Renal pelvis (tissue), 4 donors: ENCODE data around the gene RNF130. TPM values are rescaled to one million over a fixed set of nuclear protein-coding genes. Genes with fewer than 3 reads are reported as not detected.
A peak's percentile ranks its signal among the peaks of the same experiment; 100 is the strongest.

Source experiments
- DNase-seq: peaks from one replicate; pipeline ENCODE4 v3.0.0-alpha.2; 2013
- polyA plus RNA-seq, 3 donors: library from polyadenylated mRNA; unstranded; fragments of 120-200 nt; gene quantifications; one replicate each; pipeline ENCODE4 v1.2.1, GENCODE V29; 2013; ENCODE audit not compliant: insufficient read length in 3 of 3

The RNF130 gene
- polyA plus RNA-seq, 3 donors: 65.9 to 73.8 (median 70.9) TPM

DNA sequence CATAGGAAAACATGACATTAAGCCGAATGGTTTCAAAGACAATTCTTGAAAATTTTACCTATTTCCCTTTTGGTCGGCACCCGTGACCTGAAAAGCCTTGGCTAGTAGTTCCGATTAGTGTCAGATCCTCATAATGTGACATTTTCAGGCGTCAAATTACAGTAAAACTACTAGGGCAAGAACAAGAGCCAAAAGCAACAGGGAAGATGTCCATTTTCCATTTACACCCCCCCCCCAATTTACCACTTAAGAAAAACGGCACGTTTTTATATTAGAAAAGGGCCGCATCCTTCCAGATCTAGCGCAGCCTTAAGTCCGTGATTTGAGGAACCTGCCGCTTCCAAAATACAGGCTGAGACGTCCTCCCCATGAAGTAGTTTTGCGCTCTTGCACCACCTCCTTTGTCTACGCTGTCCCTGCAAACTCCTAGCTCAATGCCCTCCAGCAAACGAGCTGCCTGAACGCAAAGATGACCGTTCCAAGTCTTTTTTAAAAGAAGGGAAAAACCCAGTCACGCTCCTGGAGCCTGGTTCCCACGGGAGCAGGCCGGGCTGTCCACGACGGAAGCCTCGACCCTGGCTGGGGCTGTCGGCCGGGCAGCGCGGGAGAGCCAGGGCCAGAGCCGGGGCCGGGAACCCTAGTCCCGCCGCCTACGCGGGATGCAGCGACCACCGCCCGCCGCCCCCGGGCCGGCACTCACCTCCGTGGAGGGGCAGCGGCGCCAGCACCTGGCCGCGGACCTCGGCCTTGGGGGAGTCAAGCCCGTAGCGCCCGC, 616 bp downstream of the RNF130 start:
- DNase-seq: peak; percentile 48

DNA sequence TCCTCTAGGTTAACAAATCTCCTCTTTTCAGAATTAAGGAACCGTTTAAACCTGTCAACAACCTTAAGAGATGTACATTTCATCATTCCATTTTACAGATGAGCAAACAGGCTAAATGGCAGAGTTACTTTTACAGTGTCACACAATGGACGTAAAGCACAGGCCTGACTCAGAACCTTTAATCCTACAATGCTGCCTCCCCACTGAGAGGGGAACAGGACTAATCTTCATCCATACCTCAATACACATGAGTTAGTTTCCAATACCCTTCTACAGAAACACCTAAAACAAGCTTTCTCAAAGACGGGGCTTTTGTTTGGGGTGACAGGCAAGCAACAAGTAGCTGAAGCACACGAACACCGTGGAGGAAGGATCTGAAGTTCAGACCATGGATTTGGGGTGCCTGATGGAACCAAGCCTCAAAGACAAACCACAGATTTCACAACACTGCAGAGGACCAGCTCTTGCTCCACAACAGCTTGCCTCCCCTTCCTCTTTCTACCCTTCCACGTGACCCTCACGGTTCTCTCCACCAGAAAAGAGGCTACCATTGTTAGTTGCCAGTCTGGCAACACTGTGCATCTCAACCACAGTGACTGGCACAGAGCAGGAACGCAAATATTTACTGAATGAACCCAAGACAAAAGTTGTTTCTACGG, 1.8 kb downstream of the RNF130 start:
- DNase-seq: no peak

DNA sequence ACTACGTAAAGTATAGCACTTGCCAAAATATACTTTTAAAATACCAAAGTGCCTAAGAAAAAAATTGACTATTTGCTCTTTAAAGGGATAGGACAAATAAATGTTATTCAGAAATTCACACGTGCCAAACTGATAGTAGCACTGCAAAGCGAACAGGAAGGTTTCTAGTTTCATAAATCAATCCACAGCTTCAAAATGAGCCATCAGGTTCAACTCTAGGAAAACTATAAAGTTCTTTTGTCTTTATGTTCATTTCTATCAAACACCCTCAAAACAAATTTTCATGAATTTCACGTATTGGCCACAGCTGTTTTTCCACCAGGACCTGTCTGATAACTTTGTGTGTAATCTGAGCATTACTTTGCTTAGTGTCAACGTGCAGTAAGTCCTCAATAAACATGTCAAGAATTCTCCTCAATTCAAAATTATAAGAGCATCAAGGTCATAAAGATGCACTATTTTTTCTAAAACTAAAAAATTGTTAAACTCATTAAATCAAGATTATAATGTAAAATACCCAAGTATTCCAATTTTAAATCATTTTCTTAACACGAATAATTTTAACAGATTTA, 3.0 kb downstream of the RNF130 start:
- no peak for DNase-seq

DNA sequence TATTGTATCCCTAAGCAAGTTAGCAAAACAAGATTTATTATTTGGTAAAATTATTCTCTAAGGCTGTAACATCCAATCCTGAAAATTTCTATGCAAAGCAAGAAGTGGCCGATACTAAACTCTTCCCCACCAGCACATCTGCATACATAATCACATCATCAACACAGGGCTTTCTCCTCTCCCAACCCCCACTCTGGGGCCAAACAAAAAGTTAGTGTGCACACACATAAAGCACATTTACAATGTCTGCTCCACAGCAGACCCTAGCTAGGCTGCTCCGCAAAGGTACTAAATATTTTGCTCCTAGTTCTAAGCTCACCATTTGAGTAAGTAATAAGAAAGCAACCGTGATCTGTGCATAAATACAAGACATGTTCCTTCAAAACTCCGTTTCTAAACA, 3.6 kb downstream of the RNF130 start:
- no peak for DNase-seq

DNA sequence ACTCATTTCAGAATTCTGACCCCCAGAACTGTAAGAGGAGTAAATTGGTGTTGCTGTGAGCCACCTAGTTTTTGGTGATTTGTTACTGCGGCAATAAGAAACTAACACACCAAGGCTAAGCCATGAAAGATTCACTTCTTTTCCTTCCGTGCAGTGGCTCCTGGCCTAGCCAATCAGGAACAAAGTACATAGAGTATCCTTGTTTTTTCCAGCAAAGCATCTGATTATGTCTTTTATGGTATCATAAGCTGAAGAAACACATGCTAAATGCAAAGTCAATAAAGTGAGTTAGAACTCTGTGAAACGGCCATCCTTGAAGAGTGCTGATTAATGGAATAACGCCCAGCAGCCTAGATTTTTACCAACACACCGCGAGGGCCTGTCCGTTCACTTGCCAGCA, 11.4 kb downstream of the RNF130 start:
- DNase-seq: no peak

GRCh38 chr5:180059326-180059725, 12.2 kb downstream of the RNF130 start:
- no peak for DNase-seq

- no peak for DNase-seq
Measured at GRCh38 chr5:180056153-180056552, 15.4 kb downstream of the RNF130 start.

- DNase-seq: no peak
Measured at GRCh38 chr5:180054226-180054625, 17.3 kb downstream of the RNF130 start.

DNA sequence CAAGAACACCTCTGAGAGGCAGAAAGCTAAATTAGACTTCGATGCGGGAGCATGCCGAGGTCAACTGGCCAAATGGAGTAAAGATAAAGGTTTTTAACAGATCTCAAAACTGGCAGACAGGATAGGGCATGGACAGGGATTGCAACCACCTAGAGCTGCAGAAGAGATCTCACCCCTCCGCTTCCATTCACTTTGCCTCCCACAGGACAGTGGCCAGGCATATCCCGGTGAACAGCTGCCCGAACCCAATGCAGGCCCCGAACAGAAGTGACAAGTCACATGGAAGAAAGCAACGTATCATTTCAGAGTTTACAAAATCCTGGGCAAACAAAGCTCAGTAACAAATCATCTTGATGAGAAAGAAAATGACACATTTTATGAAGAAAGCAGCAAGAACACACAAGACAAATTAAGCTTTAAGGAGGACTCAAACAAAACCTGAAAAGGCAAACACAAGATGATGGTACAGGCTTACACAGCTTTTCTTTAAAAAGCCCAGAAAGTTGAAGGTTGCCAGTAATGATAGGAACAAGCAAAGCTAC, 18.4 kb downstream of the RNF130 start:
- no peak for DNase-seq

DNA sequence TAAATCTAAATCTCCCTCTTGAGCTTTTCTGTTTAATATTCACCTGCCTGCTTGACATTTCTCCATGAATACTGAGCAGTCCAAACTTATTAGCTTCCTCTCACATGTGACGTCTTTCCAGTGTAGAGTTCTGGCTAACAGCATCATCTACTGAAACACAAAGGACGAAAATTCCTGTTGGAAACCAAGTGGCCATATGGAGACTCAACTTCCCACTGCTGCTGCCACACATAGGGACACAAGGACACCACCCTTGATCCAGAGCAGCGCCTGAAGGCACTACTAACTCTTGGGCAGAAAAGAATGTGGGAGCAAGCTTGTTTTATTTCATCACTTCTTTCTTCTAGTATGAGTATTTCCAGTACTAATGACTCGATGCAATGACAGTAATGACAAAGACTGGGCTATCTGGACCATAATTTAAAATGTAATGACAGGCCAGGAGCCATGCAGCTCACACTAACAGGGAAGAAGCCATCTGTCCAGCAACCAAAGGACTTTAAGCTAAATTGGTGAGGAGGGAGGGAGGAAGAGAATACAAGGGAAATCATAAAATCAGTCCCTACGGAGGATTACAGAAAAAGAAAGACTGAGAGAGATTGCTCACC, 19.2 kb downstream of the RNF130 start:
- DNase-seq: no peak

DNA sequence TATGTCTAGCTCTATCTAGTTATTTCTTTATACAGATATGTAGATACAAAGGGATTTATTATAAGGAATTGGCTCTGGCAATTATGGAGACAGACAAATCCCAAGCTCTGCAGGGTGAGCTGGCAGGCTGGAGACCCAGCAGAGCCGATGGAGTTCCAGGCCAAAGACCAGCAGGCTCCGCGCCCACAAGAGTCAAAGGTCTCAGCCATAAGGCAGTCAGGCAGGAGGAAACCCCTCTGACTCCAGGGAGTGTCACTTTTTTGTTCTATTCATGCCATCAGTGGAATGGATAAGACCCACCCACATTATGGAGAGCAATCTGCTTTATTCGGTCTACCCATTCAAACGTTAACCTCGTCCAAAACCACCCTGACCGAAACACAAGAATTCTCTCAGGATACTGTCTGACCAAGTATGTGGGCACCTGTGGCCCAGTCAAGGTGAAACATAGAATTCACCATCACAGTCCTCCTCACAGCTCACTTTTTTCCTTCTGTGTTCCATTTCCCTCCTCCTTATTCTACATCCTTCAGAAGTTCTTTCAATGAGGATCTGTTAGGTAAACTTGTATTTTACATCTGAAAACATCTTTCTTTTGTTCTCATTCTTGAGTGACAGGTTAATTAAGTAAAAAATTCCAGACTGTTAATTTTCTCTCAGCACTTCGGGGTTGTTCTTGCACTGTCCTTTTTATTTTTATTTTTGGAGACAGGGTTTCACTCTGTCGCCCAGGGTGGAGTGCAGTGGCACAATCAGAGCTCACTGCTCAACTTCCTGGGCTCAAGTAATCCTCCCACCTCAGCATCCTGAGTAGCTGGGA, 21.2 kb downstream of the RNF130 start:
- no peak for DNase-seq

- DNase-seq: no peak
Measured at GRCh38 chr5:180049185-180049548, 22.4 kb downstream of the RNF130 start.

DNA sequence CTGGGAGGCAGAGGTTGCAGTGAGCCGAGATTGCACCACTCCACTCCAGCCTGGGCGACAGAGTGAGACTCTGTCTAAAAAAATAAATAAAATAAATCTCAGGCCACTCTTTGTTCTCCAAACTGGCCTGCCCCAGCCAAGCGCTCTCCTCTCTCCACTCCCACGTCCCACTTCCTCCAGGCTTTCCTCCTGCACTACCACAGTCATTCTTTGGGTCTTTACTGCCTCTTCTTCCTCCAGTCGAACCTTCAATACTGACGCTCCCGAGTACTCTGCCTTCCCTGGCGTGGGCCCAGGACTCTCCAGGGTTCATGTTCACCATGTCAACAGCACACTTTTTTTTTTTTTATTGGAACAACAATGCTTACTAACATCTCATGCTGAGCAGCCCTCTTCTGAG, 23.9 kb downstream of the RNF130 start:
- DNase-seq: no peak

DNA sequence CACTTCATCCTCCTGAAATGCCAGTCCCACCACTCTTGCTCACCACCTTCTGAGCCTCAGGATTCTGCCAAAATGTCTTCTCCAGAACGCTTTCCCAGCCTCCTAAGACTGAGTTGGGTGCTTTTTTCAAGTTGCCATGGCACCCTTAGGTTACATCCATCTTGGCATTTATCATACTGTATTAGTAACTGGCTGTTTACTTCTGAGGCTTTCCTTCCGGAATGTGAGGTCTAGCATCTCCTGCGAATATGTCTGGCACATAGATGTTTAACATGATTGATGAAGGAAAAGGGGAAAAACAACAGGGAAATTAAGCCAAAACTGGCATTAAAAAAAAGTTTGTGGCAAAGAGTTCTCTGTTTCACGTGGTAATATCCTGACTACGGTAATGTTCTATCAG, 24.9 kb downstream of the RNF130 start:
- no peak for DNase-seq

- DNase-seq: no peak
Measured at GRCh38 chr5:180045889-180046499, 25.6 kb downstream of the RNF130 start.

DNA sequence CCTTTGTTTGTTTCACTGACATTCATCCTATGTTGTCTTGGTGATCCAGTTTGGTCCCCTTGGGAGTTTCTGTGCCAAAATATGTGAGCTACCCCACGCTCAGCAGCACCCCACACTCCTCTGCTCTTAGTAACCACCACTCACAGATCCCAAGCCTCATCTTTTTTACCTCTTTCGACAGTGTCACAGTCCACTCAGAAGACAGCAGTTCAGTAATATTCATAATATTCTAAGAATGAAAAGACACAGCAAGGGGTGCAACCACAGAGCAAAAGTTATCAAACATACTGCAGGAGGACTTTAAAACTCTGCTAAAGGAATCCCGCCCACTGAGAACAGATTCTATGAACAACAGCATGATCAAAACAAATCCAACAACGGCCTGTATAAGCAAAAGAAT, 28.2 kb downstream of the RNF130 start:
- no peak for DNase-seq

DNA sequence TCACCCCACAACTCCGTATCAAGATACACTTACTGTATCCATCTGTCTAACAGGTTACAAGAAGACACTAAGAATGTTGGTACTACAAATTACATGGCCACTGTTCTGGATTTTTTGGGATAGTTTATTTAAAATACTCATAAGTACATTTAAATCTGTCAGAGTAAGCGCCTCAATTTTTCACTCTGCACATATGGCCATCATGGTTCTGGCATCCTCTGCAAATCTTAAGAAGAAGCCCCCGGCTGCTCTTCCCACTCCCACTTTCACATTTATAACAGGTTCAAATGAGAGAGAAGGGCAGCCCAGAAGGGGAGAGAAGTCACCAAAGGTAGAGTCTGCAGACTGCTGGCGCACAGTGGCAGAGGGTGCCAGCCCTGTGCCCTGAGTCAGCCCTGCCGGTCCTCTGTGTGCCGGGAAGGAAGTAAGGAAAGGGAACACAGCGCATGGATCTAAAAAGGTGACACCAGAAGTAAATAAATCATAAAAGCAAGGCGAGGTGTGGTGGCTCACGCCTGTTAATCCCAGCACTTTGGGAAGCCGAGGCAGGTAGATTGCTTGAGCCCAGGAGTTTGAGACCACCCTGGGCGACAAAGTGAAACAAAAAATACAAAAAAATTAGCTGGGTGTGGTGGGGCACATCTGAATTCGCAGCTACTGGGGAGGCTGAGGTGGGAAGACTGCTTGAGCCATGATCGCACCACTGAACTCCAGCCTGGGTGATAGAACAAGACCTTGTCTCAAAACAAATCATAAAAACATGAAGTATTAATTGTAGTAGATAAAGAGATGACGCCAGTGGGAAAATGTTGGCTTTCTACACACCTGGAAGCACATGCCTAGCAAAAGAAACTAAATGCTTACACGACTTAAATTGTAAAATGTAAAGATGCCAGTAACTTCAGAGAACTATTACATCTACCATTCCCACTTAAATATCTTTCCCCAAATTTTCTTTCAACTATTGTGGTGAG, 30.0 kb downstream of the RNF130 start:
- no peak for DNase-seq

DNA sequence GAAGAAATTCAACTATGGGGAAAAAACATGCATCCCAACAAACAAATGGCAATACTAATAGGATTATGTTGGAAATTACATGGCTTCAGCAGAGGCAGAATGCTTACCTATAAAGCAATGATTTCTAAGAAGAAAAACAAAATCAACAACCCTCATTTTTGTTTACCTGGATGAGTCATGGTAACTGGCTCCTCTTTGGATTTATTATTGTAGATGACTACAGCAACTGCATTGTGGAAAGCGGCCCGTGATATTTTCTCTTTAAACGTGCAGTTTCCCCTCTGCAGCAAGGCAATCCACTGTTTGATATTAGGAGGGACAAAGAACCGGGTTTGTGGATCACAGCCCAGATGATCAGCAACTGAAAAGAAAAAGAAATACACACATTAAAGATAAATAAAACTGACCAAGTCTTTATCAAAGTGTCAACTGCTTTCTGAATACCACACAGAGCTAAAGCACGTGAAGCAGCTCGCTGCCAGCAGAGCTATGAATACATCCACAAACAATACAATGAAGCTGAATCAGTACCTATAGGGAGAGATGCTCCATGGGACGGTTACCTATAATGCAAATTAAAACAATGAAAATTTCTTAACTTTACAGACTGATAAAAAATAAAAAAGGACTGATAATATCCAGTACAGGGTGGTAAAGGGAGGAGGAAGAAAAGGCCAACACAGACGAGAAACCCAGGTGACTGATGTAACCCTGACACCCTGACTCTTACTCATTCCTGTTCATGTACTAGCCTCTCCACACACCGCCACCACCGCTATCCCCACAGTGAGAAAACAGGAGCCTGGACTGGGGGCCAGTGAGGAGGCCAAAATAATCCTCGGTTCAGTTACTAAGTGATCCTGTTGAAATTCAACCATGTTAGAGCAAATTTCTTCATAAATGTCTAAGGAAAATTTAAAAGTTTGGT, 31.0 kb downstream of the RNF130 start:
- DNase-seq: no peak
